Testis (tissue), 2 donors: ENCODE results near the gene CCSER1.

Experiments used
- POLR2A ChIP-seq: fragments of 450-650 bp; IDR thresholded peaks from one replicate; pipeline ENCODE4 v1.6.1; 2017; ENCODE audit warnings: antibody characterized with exemption, mild to moderate bottlenecking, moderate library complexity
- TF ChIP-seq, protein P1 (sequence below), 3 experiments: fragments of 450-650 bp in 2 of 3; fragments of 200-600 bp in 1 of 3; sonication (generic) in 1 of 3; IDR thresholded peaks; one replicate each; pipeline ENCODE4 v1.5.1; 2016 to 2019; ENCODE audit warnings: antibody characterized with exemption in 3 of 3, mild to moderate bottlenecking in 2 of 3, moderate library complexity in 1 of 3

DNA sequence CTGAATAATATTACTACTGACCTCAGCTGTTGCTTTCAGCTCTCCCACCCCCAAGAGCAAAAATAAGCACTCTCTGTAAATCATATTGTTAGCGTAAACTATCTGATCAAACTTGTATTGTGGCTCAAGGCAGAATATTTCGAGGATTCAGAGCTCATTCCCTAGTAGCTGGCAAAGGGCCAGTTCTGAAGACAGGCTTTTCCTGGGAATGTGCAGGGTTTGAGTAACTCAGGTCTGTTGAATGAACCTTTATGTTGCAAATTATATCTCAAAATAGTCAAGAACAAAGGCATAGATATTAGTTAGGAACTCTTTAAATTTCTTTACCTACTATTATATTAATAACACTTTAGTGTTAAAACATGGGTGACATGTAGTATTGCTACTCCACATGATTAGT lies 454.9 kb downstream of the CCSER1 start:
- TF ChIP-seq, protein P1, sequence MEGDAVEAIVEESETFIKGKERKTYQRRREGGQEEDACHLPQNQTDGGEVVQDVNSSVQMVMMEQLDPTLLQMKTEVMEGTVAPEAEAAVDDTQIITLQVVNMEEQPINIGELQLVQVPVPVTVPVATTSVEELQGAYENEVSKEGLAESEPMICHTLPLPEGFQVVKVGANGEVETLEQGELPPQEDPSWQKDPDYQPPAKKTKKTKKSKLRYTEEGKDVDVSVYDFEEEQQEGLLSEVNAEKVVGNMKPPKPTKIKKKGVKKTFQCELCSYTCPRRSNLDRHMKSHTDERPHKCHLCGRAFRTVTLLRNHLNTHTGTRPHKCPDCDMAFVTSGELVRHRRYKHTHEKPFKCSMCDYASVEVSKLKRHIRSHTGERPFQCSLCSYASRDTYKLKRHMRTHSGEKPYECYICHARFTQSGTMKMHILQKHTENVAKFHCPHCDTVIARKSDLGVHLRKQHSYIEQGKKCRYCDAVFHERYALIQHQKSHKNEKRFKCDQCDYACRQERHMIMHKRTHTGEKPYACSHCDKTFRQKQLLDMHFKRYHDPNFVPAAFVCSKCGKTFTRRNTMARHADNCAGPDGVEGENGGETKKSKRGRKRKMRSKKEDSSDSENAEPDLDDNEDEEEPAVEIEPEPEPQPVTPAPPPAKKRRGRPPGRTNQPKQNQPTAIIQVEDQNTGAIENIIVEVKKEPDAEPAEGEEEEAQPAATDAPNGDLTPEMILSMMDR (IDR thresholded peaks at IDR 0.05), result no peak
- TF ChIP-seq POLR2A, result no peak
